H7 (cell line): ENCODE data around the gene USF2. TPM values are rescaled to one million over a fixed set of nuclear protein-coding genes. Genes with fewer than 3 reads are reported as not detected.

Source experiments
- DNase-seq: peaks from one replicate; pipeline ENCODE4 v3.0.0; 2012
- H3K27me3 ChIP-seq: 2 replicates; pipeline ENCODE4 v1.6.0; 2011; ENCODE audit warnings: mild to moderate bottlenecking, low read length; ENCODE audit not compliant: control insufficient read depth, insufficient read depth
- H3K36me3 ChIP-seq: replicated peaks from 2 replicates; pipeline ENCODE4 v1.5.1; 2011; ENCODE audit warnings: low read length; ENCODE audit not compliant: control insufficient read depth, insufficient read depth
- H3K4me3 ChIP-seq: 2 replicates; pipeline ENCODE4 v1.5.1; 2011; ENCODE audit warnings: low read depth, mild to moderate bottlenecking, control low read depth, low read length, moderate library complexity; ENCODE audit not compliant: insufficient read depth
- total RNA-seq: library from RNA; depleted of rRNA; stranded (reverse); fragments of >200 nt; shearing (Covaris generic); gene quantifications from 2 replicates; pipeline ENCODE4 v1.2.3, GENCODE V29; 2014

Gene USF2
- total RNA-seq, 1 experiment from 2014 or later = 79.3 TPM

DNA sequence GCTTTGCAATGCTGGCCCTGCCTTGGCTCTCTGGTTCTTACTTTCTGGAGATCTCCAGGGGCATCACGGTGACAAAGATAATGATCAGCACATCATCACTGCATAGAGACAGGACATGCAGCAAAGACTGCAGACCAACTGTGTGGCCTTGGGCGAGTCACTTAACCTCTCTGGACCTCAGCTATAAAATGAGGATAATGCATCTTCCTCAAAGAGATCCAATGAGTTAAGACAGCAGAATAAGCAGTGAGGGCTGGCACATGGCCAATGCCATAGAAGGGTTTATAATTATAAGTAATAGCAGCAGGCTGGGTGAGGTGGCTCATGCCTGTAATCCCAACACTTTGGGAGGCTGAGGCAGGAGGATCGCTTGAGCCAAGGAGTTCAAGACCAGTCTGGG lies 25.6 kb downstream of the USF2 start:
- no peak for DNase-seq
- Histone ChIP-seq H3K4me3 (no peak overlapping the region), H3K36me3 (no peaks in the 10 kb centered on the region), H3K27me3 (peaks cover 1% of the 10 kb centered on the region; the same call in 1 of the 2 replicates)

- Histone ChIP-seq H3K27me3 (peaks cover 1% of the 10 kb centered on the region; the same call in 1 of the 2 replicates), H3K4me3 (no peak overlapping the region), H3K36me3 (no peaks in the 10 kb centered on the region)
- DNase-seq = no peak
Observed at GRCh38 chr19:35294859-35295791, 26.4 kb downstream of the USF2 start.

GRCh38 chr19:35295792-35296462 lies 27.2 kb downstream of the USF2 start:
- H3K27me3 ChIP-seq = peaks cover 1% of the 10 kb centered on the region; the same call in 1 of the 2 replicates
- H3K36me3 ChIP-seq = no peaks in the 10 kb centered on the region
- H3K4me3 ChIP-seq = no peak overlapping the region
- DNase-seq = peak; percentile 82

DNA sequence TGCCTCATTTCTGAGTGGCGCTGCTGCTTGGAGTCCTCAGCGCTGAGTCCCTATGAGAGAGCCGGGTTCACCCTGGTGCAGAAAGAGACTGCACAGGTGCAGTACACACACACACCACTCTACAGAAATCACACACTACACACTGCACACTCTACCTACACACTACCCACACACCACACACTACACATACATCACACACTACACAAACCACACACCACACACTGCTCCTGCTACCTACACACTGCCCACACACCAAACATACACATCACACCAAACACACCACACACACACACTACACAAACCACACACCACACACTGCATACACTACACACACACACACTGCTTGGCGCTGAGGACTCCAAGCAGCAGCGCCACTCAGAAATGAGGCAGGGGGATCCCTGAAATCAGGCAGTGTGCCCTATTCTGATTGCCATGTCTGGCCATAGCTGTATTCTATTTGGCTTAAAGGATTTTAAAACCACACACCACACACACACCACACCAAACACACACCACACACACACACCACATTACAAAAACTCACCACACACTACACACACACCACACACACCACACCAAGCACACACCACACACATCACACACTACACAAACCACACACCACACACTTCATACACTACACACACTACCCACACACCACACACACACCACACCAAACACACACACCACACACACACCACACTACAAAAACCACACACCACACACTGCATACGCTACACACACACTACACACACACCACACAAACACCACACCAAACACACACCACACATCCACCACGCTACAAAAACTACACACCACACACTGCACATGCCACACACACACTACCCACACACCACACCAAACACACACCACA lies 28.1 kb downstream of the USF2 start:
- no peak for DNase-seq
- Histone ChIP-seq H3K27me3 (peaks cover 1% of the 10 kb centered on the region; the same call in 1 of the 2 replicates), H3K36me3 (no peaks in the 10 kb centered on the region), H3K4me3 (no peak overlapping the region)

DNA sequence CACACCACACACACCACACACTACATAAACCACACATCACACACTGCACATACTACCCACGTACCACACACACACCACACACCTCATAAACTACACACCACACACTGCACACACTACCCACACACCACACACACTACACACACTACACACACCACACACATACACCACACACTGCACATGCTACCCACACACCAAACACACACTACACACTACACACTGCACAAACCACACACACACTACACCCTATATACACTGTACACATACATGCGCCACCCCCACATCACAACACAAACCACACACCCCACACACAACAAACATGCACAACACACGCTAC lies 28.7 kb downstream of the USF2 start:
- H3K36me3 ChIP-seq = no peaks in the 10 kb centered on the region
- peaks cover 1% of the 10 kb centered on the region; the same call in 1 of the 2 replicates for H3K27me3 ChIP-seq
- no peak for DNase-seq
- H3K4me3 ChIP-seq = no peak overlapping the region

DNA sequence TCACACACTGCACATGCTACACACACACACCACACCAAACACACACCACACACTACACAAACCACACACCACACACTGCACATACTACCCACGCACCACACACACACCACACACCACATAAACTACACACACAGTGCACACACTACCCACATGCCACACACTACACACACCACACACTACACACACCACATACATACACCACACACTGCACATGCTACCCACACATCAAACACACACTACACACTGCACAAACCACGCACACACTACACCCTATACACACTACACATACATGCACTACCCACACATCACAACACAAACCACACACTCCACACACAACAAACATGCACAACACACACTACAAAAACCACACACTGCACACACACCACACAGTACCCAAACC lies 29.2 kb downstream of the USF2 start:
- no peak overlapping the region for H3K4me3 ChIP-seq
- no peaks in the 10 kb centered on the region for H3K36me3 ChIP-seq
- H3K27me3 ChIP-seq = peaks cover 1% of the 10 kb centered on the region; the same call in 1 of the 2 replicates
- DNase-seq = no peak

- Histone ChIP-seq H3K27me3 (peaks cover 1% of the 10 kb centered on the region; the same call in 1 of the 2 replicates), H3K4me3 (no peak overlapping the region), H3K36me3 (no peaks in the 10 kb centered on the region)
- no peak for DNase-seq
Observed at GRCh38 chr19:35298561-35298972, 29.8 kb downstream of the USF2 start.

DNA sequence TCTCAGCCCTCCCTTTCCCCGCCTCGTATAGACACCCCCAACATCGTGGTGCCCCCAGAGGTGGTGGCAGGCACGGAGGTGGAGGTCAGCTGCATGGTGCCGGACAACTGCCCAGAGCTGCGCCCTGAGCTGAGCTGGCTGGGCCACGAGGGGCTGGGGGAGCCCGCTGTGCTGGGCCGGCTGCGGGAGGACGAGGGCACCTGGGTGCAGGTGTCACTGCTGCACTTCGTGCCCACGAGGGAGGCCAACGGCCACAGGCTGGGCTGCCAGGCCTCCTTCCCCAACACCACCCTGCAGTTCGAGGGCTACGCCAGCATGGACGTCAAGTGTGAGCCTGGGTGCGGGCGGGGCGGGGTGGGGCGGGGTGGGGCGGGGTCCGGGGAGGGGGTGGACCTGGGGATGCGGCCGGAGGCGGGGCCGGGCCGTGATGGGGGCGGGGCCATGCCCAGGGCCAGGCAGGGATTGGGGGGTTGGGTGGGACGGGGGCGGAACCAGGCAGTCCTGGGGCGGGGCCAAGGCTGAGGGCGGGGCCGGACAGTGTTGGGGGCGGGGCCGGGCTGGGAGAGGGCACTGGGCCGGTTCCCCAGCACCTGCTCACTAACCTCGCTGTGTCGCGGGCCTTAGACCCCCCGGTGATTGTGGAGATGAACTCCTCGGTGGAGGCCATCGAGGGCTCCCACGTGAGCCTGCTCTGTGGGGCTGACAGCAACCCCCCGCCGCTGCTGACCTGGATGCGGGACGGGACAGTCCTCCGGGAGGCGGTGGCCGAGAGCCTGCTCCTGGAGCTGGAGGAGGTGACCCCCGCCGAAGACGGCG lies 31.0 kb downstream of the USF2 start:
- no peaks in the 10 kb centered on the region for H3K36me3 ChIP-seq
- H3K4me3 ChIP-seq = peak overlapping the region; percentile 17
- H3K27me3 ChIP-seq = peaks cover 1% of the 10 kb centered on the region; the same call in 1 of the 2 replicates
- peak; percentile 99 for DNase-seq

- Histone ChIP-seq H3K4me3 (peak overlapping the region; percentile 17; the same call in 1 of the 2 replicates), H3K27me3 (peaks cover 1% of the 10 kb centered on the region; the same call in 1 of the 2 replicates), H3K36me3 (no peaks in the 10 kb centered on the region)
- DNase-seq = no peak
Observed at GRCh38 chr19:35300339-35300649, 31.5 kb downstream of the USF2 start.

GRCh38 chr19:35301961-35302360 lies 33.2 kb downstream of the USF2 start:
- no peak for DNase-seq
- Histone ChIP-seq H3K27me3 (peaks cover 1% of the 10 kb centered on the region; the same call in 1 of the 2 replicates), H3K4me3 (no peak overlapping the region), H3K36me3 (no peaks in the 10 kb centered on the region)

DNA sequence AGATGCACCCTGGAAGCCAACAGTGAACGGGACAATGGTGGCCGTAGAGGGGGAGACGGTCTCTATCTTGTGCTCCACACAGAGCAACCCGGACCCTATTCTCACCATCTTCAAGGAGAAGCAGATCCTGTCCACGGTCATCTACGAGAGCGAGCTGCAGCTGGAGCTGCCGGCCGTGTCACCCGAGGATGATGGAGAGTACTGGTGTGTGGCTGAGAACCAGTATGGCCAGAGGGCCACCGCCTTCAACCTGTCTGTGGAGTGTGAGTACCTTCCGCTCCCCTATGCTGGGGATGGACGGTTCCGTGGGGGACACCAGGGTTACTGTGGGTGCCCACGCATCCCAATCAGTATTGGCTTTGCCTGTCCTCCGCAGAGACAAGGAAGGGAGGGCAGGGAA lies 33.7 kb downstream of the USF2 start:
- Histone ChIP-seq H3K27me3 (peaks cover 1% of the 10 kb centered on the region; the same call in 1 of the 2 replicates), H3K4me3 (no peak overlapping the region), H3K36me3 (no peaks in the 10 kb centered on the region)
- DNase-seq = no peak

- Histone ChIP-seq H3K27me3 (peaks cover 1% of the 10 kb centered on the region; the same call in 1 of the 2 replicates), H3K4me3 (no peak overlapping the region), H3K36me3 (no peaks in the 10 kb centered on the region)
- DNase-seq = no peak
Observed at GRCh38 chr19:35303357-35303915, 34.7 kb downstream of the USF2 start.

DNA sequence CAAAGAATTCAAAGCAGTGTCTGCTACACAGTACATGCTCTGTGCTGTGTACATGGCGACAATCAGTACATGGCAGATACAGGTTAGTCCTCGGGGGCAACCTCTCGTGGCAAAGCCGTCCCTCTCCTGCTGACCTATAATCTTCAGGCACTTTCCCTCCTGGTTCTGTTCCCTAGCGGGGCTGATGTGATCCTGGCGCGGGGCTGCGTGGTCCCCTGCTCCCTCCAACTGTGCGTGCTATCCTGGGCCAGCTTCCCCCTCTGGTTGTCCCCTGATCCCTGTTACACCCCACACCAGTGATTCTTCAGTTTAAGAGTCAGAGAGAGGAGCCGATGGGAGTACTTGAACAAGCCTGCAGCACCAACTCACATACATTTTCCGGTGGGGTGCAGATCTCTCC lies 35.3 kb downstream of the USF2 start:
- no peak for DNase-seq
- Histone ChIP-seq H3K27me3 (peaks cover under 1% of the 10 kb centered on the region; the same call in 1 of the 2 replicates), H3K36me3 (no peaks in the 10 kb centered on the region), H3K4me3 (no peak overlapping the region)
